ENCODE results near the gene ERBB4.

GRCh38 chr2:211368467-211368866, 1170.1 kb downstream of the ERBB4 start:
- no peak for TF ChIP-seq CTCF (conservative IDR thresholded peaks at IDR 0.05; ENCODE audit: low read length)
- no peak for TF ChIP-seq EZH2phosphoT487 (IDR thresholded peaks at IDR 0.05; ENCODE audit: borderline replicate concordance, low read depth, low read length)
